BE2C (cell line): ENCODE measurements around the gene C12orf50. TPM values are rescaled to one million over a fixed set of nuclear protein-coding genes. Genes with fewer than 3 reads are reported as not detected.

ENCODE experiments used
- DNase-seq: peaks from one replicate; pipeline ENCODE4 v3.0.0-alpha.2; 2020
- H3K27me3 ChIP-seq: fragments of 250-450 bp; sonication (Bioruptor Pico); 2 replicates; pipeline ENCODE4 v1.5.1; 2020; ENCODE audit warnings: mild to moderate bottlenecking
- H3K36me3 ChIP-seq: fragments of 250-450 bp; sonication (Bioruptor Pico); 2 replicates; pipeline ENCODE4 v1.5.1; 2020; ENCODE audit warnings: mild to moderate bottlenecking
- H3K4me1 ChIP-seq: fragments of 250-450 bp; sonication (Bioruptor Pico); 2 replicates; pipeline ENCODE4 v1.5.1; 2020
- H3K4me3 ChIP-seq: 2 replicates; pipeline ENCODE4 v1.5.1; 2011; ENCODE audit warnings: low read depth, low read length
- H3K9me3 ChIP-seq: fragments of 250-450 bp; sonication (Bioruptor Pico); 2 replicates; pipeline ENCODE4 v1.5.1; 2020
- CTCF ChIP-seq: IDR thresholded peaks from 2 replicates; pipeline ENCODE4 v1.5.1; 2012; ENCODE audit warnings: mild to moderate bottlenecking, low read depth, low read length
- polyA plus RNA-seq: library from polyadenylated mRNA; unstranded; fragments of >200 nt; gene quantifications from one replicate; pipeline ENCODE4 v1.2.1, GENCODE V29; 2012; ENCODE audit warnings: low read depth, missing spikeins; ENCODE audit not compliant: insufficient read length, insufficient read depth

C12orf50 gene
- polyA plus RNA-seq = 5.5 TPM

- no peak for DNase-seq
- Histone ChIP-seq H3K4me3 (no peak within 1 kb of the TSS), H3K36me3 (no peaks in the 10 kb centered on the region), H3K27me3 (no peaks in the 10 kb centered on the region), H3K4me1 (no peaks in the 10 kb centered on the region), H3K9me3 (no peaks in the 10 kb centered on the region)
- no peak for TF ChIP-seq CTCF
Observed at GRCh38 chr12:88029093-88029665, at the start of gene C12orf50. Gene C12orf50, minus strand, starts transcription at chr12:88029401. Its CDS starts 2,439 bp downstream, at chr12:88026962.

- no peaks in the 10 kb centered on the region for H3K27me3 ChIP-seq
- DNase-seq = no peak
- H3K9me3 ChIP-seq = no peaks in the 10 kb centered on the region
- no peaks in the 10 kb centered on the region; the same call in 1 of the 2 replicates for H3K4me1 ChIP-seq
- no peak for TF ChIP-seq CTCF
- H3K36me3 ChIP-seq = no peaks in the 10 kb centered on the region
- no peak overlapping the region for H3K4me3 ChIP-seq
Observed at GRCh38 chr12:88067301-88067700, 38.1 kb upstream of the C12orf50 start.

- TF ChIP-seq CTCF = no peak
- Histone ChIP-seq H3K4me3 (no peak overlapping the region), H3K9me3 (no peaks in the 10 kb centered on the region), H3K36me3 (no peaks in the 10 kb centered on the region), H3K27me3 (no peaks in the 10 kb centered on the region), H3K4me1 (no peaks in the 10 kb centered on the region; the same call in 1 of the 2 replicates)
- no peak for DNase-seq
Observed at GRCh38 chr12:88063375-88063774, 34.2 kb upstream of the C12orf50 start.

- H3K9me3 ChIP-seq = no peaks in the 10 kb centered on the region
- H3K36me3 ChIP-seq = no peaks in the 10 kb centered on the region
- H3K4me1 ChIP-seq = no peaks in the 10 kb centered on the region; the same call in 1 of the 2 replicates
- no peak for TF ChIP-seq CTCF
- DNase-seq = no peak
- no peaks in the 10 kb centered on the region for H3K27me3 ChIP-seq
- no peak overlapping the region for H3K4me3 ChIP-seq
Observed at GRCh38 chr12:88062474-88062873, 33.3 kb upstream of the C12orf50 start.

- H3K36me3 ChIP-seq = no peaks in the 10 kb centered on the region
- no peak overlapping the region for H3K4me3 ChIP-seq
- no peaks in the 10 kb centered on the region for H3K27me3 ChIP-seq
- H3K4me1 ChIP-seq = no peaks in the 10 kb centered on the region; the same call in 1 of the 2 replicates
- H3K9me3 ChIP-seq = no peaks in the 10 kb centered on the region
- no peak for DNase-seq
- TF ChIP-seq CTCF = no peak
Observed at GRCh38 chr12:88058719-88059077, 29.5 kb upstream of the C12orf50 start.

GRCh38 chr12:88057994-88058718 lies 29.0 kb upstream of the C12orf50 start:
- no peak for DNase-seq
- H3K36me3 ChIP-seq = no peaks in the 10 kb centered on the region

More at GRCh38 chr12:88057994-88058718, 29.0 kb upstream of the C12orf50 start:
- TF ChIP-seq CTCF = no peak
- no peaks in the 10 kb centered on the region for H3K9me3 ChIP-seq
- H3K4me3 ChIP-seq = no peak overlapping the region
- H3K27me3 ChIP-seq = no peaks in the 10 kb centered on the region
- no peaks in the 10 kb centered on the region for H3K4me1 ChIP-seq
